CD14-positive monocyte (primary cell): Measurements from ENCODE around the gene DDA1. TPM values are rescaled to one million over a fixed set of nuclear protein-coding genes. Genes with fewer than 3 reads are reported as not detected.

Experiments used
- DNase-seq, 3 donors: peaks; one replicate each; pipeline ENCODE4 v3.0.0-alpha.2; 2011 to 2022
- H2AFZ ChIP-seq: 2 replicates; pipeline ENCODE4 v1.6.0; 2012; ENCODE audit warnings: mild to moderate bottlenecking, low read depth, low read length, inconsistent platforms; ENCODE audit not compliant: insufficient read depth, poor library complexity, severe bottlenecking
- H3K27ac ChIP-seq, 2 donors: 1 replicate in 1 of 2; 2 replicates in 1 of 2; pipeline ENCODE4 v1.5.1; 2012 to 2013; ENCODE audit warnings: low read length in 2 of 2, control low read depth in 1 of 2, inconsistent platforms in 1 of 2, low read depth in 1 of 2, mild to moderate bottlenecking in 1 of 2
- H3K27me3 ChIP-seq, 2 donors: one replicate each; pipeline versions ENCODE4 v1.6.0 to v1.6.1; 2011 to 2013; ENCODE audit warnings: low read length in 2 of 2; ENCODE audit not compliant: control insufficient read depth in 2 of 2, insufficient read depth in 2 of 2
- H3K36me3 ChIP-seq, 2 donors: replicated peaks in 1 of 2; 1 replicate in 1 of 2; 2 replicates in 1 of 2; pipeline versions ENCODE4 v1.5.1 to v1.6.1; 2012 to 2013; ENCODE audit warnings: low read length in 2 of 2, control low read depth in 1 of 2, inconsistent platforms in 1 of 2, mild to moderate bottlenecking in 1 of 2; ENCODE audit not compliant: insufficient read depth in 2 of 2, control insufficient read depth in 1 of 2
- H3K4me1 ChIP-seq, 2 donors: 1 replicate in 1 of 2; 2 replicates in 1 of 2; pipeline versions ENCODE4 v1.5.1 to v1.6.1; 2012 to 2013; ENCODE audit warnings: low read length in 2 of 2, control low read depth in 1 of 2, inconsistent platforms in 1 of 2, mild to moderate bottlenecking in 1 of 2, moderate library complexity in 1 of 2; ENCODE audit not compliant: insufficient read depth in 2 of 2, control insufficient read depth in 1 of 2
- H3K4me2 ChIP-seq: replicated peaks from 2 replicates; pipeline ENCODE3; 2012; ENCODE audit warnings: low read length, moderate library complexity, mild to moderate bottlenecking; ENCODE audit not compliant: poor library complexity, severe bottlenecking; ENCODE audit errors: extremely low read depth
- H3K4me3 ChIP-seq, 3 experiments: fragments of 200-600 bp in 1 of 3; sonication (generic) in 1 of 3; replicated peaks in 1 of 3; 1 replicate in 2 of 3; 2 replicates in 1 of 3; pipeline ENCODE4 v1.5.1; 2011 to 2013; ENCODE audit warnings: low read length in 3 of 3, mild to moderate bottlenecking in 3 of 3, control low read depth in 2 of 3, low read depth in 2 of 3, inconsistent platforms in 1 of 3, moderate library complexity in 1 of 3
- H3K79me2 ChIP-seq: 2 replicates; pipeline ENCODE4 v1.6.0; 2012; ENCODE audit warnings: mild to moderate bottlenecking, control low read depth, inconsistent platforms, low read length, moderate library complexity; ENCODE audit not compliant: insufficient read depth
- H3K9ac ChIP-seq: 2 replicates; pipeline ENCODE4 v1.6.0; 2017; ENCODE audit warnings: low read length, mild to moderate bottlenecking; ENCODE audit not compliant: insufficient read depth, poor library complexity, severe bottlenecking
- H3K9me3 ChIP-seq, 2 donors: replicated peaks in 1 of 2; 1 replicate in 1 of 2; 2 replicates in 1 of 2; pipeline versions ENCODE4 v1.5.1 to v1.6.1; 2012 to 2013; ENCODE audit warnings: low read length in 2 of 2, control low read depth in 1 of 2; ENCODE audit not compliant: control insufficient read depth in 1 of 2, insufficient read depth in 1 of 2
- H4K20me1 ChIP-seq: 2 replicates; pipeline ENCODE4 v1.6.0; 2012; ENCODE audit warnings: mild to moderate bottlenecking, low read length, control low read depth, moderate library complexity; ENCODE audit not compliant: insufficient read depth
- H3K27ac Mint-ChIP-seq, 7 donors: one replicate each; pipeline ENCODE4 v1.8.0; 2020; ENCODE audit warnings: mild to moderate bottlenecking in 7 of 7, mixed read lengths in 7 of 7, moderate library complexity in 6 of 7, inconsistent platforms in 2 of 7
- H3K27me3 Mint-ChIP-seq, 3 donors: one replicate each; pipeline ENCODE4 v1.8.0; 2021 to 2022; ENCODE audit warnings: low read depth in 3 of 3, mild to moderate bottlenecking in 3 of 3, mixed read lengths in 3 of 3, moderate library complexity in 3 of 3, inconsistent platforms in 1 of 3
- H3K36me3 Mint-ChIP-seq, 2 donors: one replicate each; pipeline ENCODE4 v1.8.0; 2020; ENCODE audit warnings: mixed read lengths in 2 of 2, inconsistent platforms in 1 of 2, mild to moderate bottlenecking in 1 of 2
- H3K4me1 Mint-ChIP-seq: one replicate; pipeline ENCODE4 v1.8.0; 2020; ENCODE audit warnings: mild to moderate bottlenecking, mixed read lengths
- H3K4me3 Mint-ChIP-seq, 2 donors: one replicate each; pipeline ENCODE4 v1.8.0; 2020; ENCODE audit warnings: mild to moderate bottlenecking in 2 of 2, mixed read lengths in 2 of 2, moderate library complexity in 1 of 2
- H3K9me3 Mint-ChIP-seq, 7 donors: one replicate each; pipeline ENCODE4 v1.8.0; 2020 to 2022; ENCODE audit warnings: mixed read lengths in 7 of 7, mild to moderate bottlenecking in 6 of 7, moderate library complexity in 6 of 7, inconsistent platforms in 2 of 7
- CTCF ChIP-seq: fragments of 200-600 bp; IDR thresholded peaks from one replicate; pipeline ENCODE4 v1.8.0; 2022; ENCODE audit warnings: antibody characterized with exemption, mild to moderate bottlenecking
- WGBS: methylation state at CpG from one replicate; pipeline ENCODE4 v1.1.5; 2013; ENCODE audit warnings: missing lambda C conversion rate; ENCODE audit not compliant: insufficient coverage; 5-methylcytosine and 5-hydroxymethylcytosine counted together
- intact Hi-C, 2 donors: fragments of 100-400 bp; cut with micrococcal nuclease; formaldehyde crosslinking; loops; one replicate each; pipeline versions ENCODE4 v1.15.0 to v1.15.1; 2023
- polyA plus RNA-seq, 3 donors: library from polyadenylated mRNA; depleted of rRNA in 1 of 3; unstranded in 2 of 3; stranded (reverse) in 1 of 3; fragments of 300-500 nt in 2 of 3; fragments of >200 nt in 1 of 3; fragmentation: Illumina TruSeq in 2 of 3; gene quantifications; 1 replicate in 2 of 3; 2 replicates in 1 of 3; pipeline ENCODE4 v1.2.3, GENCODE V29; 2012 to 2021

Gene DDA1
- polyA plus RNA-seq, 3 donors: 22.5 to 49.5 (median 23.8) TPM

- WGBS: 97% methylated on average over 51 of the region's 51 CpGs
These were observed 8.3 kb upstream of the DDA1 start for GRCh38 chr19:17300992-17301619.

More at GRCh38 chr19:17300992-17301619, 8.3 kb upstream of the DDA1 start:
- intact Hi-C loops: loop anchor here in 1 of 2 donors (5.0 kb wide), 1 partner anchor 36 kb away; the partner anchor contains the start of gene GTPBP3
- Histone ChIP-seq H3K9ac (no peak overlapping the region), H3K27ac (no peak overlapping the region), H3K79me2 (peaks cover 37% of the 10 kb centered on the region), H4K20me1 (peaks cover 14% of the 10 kb centered on the region), H3K27me3 (no peaks in the 10 kb centered on the region), H3K4me2 (no peak overlapping the region), H3K4me1 (peaks cover 34 to 35% of the 10 kb centered on the region in 2 donors), H3K9me3 (peaks cover 6 to 12% of the 10 kb centered on the region in 2 donors), H3K36me3 (peaks cover 2 to 19% of the 10 kb centered on the region in 2 donors), H3K4me3 (no peak overlapping the region), H2AFZ (no peak overlapping the region)
- Mint-ChIP-seq H3K9me3 (peaks cover 4 to 13% (median 11%) of the 10 kb centered on the region in 7 donors), H3K4me3 (no peak overlapping the region), H3K4me1 (peaks cover 23% of the 10 kb centered on the region), H3K36me3 (peaks cover 12 to 35% of the 10 kb centered on the region in 2 donors), H3K27ac (no peak overlapping the region), H3K27me3 (no peaks in the 10 kb centered on the region)
- no peak for DNase-seq
- TF ChIP-seq CTCF: no peak
